ENCODE measurements around the gene NR1D2.

Gene NR1D2

DNA sequence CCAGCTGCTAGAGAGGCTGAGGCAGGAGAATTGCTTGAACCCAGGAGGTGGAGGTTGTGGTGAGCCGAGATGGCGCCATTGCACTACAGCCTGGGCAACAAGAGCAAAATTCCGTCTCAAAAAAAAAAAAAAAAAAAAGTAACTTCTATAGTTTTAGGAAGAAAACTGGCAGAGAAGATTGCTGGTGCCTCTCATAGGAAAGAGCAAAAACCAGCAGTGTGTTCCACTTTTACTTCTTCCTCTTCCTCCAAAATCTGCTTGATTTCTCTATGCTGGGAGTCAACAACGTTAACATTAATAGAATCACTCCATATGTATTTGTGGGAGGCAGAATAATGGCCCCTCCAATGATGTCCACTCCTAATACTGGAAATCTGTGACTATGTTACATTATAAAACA lies 12.5 kb upstream of the NR1D2 start:
- DNase-seq: no peak

GRCh38 chr3:23934253-23934652 lies 10.8 kb upstream of the NR1D2 start:
- no peak for DNase-seq

DNA sequence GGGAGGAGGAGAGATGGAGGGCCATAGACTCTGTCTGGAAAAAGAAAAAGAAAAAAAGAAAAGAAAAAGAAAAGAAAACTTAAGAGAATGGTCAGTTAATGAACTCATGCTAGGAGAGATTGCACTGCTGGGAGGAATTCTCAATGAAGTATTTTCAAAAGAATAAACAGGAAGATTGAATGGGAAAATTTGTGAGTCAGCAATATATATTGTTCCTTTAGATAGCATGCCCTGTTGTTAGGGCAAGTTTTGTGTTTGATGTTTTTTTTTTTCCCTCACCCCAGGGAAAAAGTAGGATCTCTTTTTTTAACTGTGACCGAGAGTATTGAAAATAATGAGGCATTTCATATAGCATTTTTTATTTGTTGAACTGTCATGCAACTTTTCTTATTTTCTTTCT lies 7.8 kb upstream of the NR1D2 start:
- no peak for DNase-seq

DNA sequence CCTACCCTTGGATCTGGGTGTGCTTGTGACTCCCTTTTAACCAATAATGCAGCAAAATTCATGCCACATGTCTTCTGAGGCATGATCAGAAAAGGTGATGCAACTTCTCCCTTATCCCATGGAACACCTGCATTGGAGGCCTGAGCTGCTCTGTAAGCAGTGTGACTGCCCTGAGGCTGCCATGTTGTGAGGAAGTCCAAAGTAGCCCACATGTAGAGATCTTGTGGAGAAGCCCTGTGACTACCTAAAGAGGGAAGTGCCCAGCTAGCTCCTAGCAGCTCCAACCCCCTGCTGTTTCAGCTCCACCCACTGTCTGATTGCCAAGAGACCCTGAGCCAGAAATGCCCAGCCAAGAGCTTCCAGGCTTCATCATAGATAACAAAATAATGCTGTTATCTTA lies 6.4 kb upstream of the NR1D2 start:
- no peak for DNase-seq

DNA sequence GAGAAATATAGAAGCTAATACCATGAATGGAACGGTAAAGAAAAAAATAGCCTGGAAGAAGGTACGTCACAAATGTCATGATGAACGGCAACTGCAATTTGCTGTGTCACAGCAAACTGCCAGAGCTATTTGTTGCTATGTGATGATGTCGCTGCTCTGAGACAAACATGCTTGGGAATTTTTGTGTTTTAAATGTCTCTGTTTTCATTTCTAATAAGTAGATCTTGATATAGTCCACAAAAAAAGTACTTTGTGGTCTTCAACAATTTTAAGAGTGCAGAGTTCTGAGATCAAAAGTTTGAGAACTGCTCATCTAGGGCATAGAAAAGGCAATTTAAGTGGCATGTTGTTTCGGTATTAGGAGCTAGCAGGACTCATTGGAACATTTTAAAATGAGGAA lies 4.3 kb upstream of the NR1D2 start:
- DNase-seq: no peak

DNA sequence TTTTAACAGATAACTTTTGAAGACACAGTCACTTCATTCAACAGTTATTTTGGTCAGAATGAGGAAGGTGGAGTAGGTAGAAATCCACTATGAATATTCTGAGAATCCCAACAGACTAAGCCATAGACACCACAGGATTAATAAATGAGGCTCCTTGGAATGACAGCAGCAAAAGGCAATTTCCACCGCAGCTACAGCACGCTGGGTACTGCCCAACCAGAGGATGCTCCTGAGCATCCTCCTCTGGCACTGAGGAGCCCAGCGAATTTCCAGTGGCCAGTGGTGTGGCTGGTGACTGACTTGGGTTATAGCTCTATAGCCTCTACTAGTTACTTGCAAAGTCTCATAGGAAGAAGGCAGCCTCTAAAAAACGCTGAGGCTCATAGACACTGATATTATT lies 3.6 kb upstream of the NR1D2 start:
- no peak for DNase-seq

DNA sequence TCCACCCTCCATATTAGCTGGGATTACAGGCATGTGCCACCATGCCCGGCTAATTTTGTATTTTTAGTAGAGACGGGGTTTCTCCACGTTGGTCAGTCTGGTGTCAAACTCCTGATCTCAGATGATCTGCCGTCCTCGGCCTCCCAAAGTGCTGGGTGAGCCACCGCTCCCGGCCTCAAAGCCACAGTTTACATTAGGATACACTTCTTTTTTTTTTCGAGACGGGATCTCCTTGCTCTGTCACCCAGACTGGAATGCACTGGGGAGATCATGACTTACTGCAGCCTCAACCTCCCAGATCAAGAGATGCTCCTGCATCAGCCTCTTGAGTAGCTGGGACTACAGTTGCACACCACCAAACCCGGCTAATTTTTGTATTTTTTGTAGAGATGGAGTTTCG lies 2.5 kb upstream of the NR1D2 start:
- no peak for DNase-seq

- DNase-seq: no peak
Observed at GRCh38 chr3:23944007-23944783, 891 bp upstream of the NR1D2 start.

DNA sequence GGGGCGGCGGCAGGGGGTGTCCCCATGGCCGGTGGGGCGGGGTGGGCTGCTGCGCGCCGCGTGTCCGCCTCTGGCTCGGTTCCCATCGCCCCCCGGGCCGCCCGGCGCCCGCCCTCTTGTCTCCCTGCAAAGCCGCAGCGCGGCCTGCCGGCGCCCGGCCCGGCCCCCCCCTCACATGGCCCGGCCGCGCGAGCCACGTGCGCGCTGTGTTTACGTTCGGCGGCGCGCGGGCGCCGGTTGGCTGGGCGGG lies 502 bp downstream of the NR1D2 start:
- DNase-seq: no peak

GRCh38 chr3:23945913-23946687 lies 1.0 kb downstream of the NR1D2 start:
- DNase-seq: peak; percentile 80

- DNase-seq: no peak
Observed at GRCh38 chr3:23948761-23949160, 3.7 kb downstream of the NR1D2 start.

DNA sequence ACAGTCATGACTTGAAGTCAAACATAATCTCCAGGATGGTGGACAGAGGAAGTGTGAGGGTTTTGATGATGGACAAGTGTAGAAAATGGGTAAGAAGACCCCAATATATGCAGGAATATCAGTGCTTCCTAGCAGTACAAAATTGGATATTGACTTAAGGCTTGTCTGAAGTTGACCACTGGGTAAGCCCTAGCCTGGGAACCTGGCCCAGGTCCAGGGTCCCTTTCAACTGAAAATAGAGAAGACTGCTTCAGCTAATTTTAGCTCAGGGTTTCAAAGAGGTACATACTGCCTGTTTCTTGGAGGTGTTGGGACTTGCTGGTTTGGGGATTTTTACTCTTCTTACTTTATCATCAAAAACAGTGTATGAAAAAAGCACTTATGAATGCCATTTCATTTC lies 4.7 kb downstream of the NR1D2 start:
- DNase-seq: no peak

- no peak for DNase-seq
Observed at GRCh38 chr3:23950293-23950692, 5.2 kb downstream of the NR1D2 start.

DNA sequence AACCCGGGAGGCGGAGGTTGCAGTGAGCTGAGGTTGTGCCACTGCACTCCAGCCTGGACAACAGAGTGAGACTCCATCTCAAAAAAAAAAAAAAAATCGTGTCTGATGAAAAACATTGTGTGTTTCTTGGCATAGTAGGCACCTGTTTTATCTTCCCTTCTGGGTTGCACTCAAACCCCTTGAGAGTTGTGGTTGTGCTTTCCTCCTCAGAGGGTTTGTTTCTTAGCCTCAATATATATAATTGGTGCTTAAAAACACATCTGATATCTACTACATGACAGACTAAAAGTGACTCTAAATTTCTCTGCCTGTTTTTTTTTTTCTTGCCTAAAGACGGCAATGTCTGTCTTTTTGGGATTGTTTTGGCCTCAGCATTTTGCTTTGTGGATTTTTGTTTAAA lies 7.6 kb downstream of the NR1D2 start:
- no peak for DNase-seq

DNA sequence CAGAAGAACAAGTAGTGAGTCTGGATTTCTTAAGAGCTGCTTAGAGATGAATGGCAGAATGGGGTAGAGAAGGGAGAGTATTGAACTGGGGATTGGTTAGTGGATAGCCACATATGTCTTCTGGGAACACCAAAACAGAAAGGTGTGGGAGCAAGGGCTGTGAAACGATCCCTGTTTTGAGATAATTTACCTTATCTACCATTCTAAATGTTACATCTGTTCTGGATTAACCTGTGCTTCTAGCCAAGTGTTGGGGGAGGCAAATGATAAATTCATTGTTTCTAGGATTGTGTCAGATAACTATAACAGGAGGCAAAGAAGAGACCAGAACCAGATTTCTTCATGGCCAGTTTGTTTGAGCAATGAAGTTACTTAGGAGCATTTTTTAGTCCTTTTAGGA lies 8.4 kb downstream of the NR1D2 start:
- DNase-seq: no peak

DNA sequence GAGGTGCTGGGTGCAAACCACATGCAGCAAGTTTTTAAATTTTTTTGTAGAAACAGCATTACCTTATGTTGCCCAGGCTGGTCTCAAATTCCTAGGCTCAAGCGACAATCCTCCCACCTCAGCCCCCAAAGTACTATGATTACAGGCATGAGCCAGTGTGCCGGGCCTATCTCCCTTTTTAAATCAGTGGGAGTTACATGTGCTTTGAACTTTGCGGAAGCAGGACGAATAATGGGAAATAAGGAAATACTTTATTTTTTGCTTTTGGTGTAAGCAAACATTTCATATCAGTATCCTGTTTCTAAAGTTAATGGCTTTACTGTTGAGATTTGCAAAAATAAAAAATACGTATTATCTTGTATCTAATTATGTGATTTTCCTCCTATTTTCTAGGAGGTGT lies 9.1 kb downstream of the NR1D2 start:
- no peak for DNase-seq

DNA sequence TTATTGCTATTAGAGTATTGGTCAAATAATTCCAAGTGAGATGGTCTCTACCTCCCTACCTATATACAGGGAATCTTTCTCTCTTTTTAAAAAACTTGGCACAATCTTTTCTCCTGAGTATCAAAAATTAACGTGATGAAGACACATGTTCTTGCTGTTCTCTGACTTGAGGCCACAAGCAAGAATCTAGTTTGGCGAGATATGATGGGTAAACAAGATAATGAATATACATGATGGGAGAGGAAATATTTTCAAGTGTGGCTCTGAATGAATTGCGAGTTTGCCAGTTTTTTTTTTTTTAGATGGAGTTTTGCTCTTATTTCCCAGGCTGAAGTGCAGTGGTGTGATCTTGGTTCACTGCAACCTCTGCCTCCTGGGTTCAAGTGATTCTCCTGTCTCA lies 11.6 kb downstream of the NR1D2 start:
- DNase-seq: no peak

DNA sequence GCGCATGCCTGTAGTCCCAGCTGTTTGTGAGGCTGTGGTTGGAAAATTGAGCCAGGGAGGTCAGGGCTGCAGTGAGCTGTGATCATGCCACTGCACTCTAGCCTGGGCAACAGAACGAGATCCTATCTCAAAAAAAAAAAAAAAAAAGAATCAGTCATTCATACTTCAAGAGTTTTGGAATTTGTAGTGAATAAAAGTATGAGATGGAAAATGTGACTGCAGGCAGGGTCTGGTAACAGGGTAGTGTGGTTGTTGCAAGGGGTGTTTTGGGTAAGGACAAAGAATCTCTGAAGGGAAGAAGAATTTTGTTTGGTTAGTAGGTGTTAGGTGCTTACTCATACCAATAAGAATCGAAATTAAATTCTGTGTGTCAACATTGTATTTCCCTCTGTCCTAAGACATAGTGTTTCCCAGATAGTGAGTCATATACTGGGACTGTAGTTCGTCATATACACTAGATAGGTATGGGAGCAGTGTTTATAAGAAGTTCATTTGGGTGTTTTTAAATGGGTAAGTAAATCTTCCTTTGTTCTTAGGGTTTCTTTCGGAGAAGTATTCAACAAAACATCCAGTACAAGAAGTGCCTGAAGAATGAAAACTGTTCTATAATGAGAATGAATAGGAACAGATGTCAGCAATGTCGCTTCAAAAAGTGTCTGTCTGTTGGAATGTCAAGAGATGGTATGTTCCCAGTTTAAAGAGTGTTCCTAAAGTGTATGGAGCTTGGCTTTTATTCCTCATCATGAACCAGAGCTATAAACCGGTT lies 14.2 kb downstream of the NR1D2 start:
- DNase-seq: no peak

DNA sequence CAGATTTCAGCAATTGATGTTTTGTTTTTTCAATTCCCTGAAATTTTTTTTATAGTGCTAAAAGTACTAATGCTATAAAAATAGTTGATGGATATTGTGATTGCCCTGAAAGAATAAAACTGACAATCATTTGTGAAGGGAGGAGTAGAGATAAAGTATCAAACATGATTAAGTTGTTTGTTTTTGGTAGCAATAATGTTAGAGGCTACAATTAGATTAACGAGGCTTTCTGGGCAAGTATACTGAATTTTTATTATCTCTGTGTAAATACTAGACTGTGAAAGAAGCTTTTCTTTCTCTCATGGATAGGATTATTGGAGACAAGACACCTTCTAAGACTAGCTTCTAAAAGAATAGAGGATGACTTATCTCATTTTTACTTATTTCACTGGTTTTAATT lies 15.6 kb downstream of the NR1D2 start:
- DNase-seq: peak; percentile 1

GRCh38 chr3:23961066-23961465 lies 16.0 kb downstream of the NR1D2 start:
- no peak for DNase-seq

DNA sequence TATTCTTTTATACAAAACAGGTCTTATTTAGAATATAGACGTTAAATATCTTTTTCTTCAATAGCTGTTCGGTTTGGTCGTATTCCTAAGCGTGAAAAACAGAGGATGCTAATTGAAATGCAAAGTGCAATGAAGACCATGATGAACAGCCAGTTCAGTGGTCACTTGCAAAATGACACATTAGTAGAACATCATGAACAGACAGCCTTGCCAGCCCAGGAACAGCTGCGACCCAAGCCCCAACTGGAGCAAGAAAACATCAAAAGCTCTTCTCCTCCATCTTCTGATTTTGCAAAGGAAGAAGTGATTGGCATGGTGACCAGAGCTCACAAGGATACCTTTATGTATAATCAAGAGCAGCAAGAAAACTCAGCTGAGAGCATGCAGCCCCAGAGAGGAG lies 16.8 kb downstream of the NR1D2 start:
- DNase-seq: no peak

DNA sequence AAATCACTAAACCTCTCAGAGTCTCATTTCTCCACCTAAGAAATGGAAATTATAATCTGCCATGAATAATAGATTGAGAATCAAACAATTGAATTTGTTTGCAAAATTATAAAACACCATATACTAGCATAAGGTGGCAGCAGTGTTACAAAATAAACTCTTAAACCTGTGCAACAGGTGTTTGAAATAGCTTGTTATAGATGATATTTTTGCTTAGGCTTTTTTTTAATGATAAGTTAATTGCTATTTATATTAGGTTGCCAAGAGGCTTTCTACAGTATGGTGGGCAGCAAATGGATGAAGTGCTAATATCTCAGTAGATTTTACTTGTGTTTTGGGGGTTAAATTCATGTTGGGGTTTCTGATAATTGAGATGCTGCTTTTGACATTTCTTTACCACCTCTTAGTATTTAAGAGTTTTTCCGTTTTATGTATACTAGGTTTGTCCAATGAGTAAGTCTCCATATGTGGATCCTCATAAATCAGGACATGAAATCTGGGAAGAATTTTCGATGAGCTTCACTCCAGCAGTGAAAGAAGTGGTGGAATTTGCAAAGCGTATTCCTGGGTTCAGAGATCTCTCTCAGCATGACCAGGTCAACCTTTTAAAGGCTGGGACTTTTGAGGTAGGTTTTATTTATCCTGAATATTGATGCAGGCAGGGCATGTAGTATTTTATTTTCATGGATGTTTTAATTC lies 19.6 kb downstream of the NR1D2 start:
- no peak for DNase-seq

- no peak for DNase-seq
Observed at GRCh38 chr3:23966328-23966727, 21.2 kb downstream of the NR1D2 start.
